Gastrocnemius medialis (tissue), 4 donors: ENCODE measurements around the gene SAMMSON. TPM values are rescaled to one million over a fixed set of nuclear protein-coding genes. Genes with fewer than 3 reads are reported as not detected.

Experiments used
- ATAC-seq, 2 donors: fragments of 150-250 bp; one replicate each; pipeline ENCODE4 v1.9.1; 2016
- DNase-seq, 2 donors: peaks; one replicate each; pipeline ENCODE4 v3.0.0-alpha.2; 2019
- H3K27ac ChIP-seq, 4 donors: fragments of 200-600 bp; sonication (generic); 1 replicate in 1 of 4; 2 replicates in 3 of 4; pipeline ENCODE4 v1.5.1; 2016 to 2018; ENCODE audit warnings: mild to moderate bottlenecking in 2 of 4, moderate library complexity in 1 of 4
- H3K27me3 ChIP-seq, 3 donors: fragments of 200-600 bp; sonication (generic) in 2 of 3; 1 replicate in 1 of 3; 2 replicates in 2 of 3; pipeline versions ENCODE4 v1.5.1 to v1.6.0; 2016 to 2019; ENCODE audit warnings: mild to moderate bottlenecking in 1 of 3, moderate library complexity in 1 of 3
- H3K36me3 ChIP-seq, 2 donors: fragments of 200-600 bp; sonication (generic) in 1 of 2; one replicate each; pipeline ENCODE4 v1.5.1; 2017 to 2018
- H3K4me1 ChIP-seq, 2 donors: fragments of 200-600 bp; sonication (generic) in 1 of 2; one replicate each; pipeline ENCODE4 v1.5.1; 2016 to 2017; ENCODE audit warnings: mild to moderate bottlenecking in 2 of 2
- H3K4me3 ChIP-seq, 4 donors: fragments of 200-600 bp; sonication (generic) in 3 of 4; 1 replicate in 1 of 4; 2 replicates in 3 of 4; pipeline ENCODE4 v1.5.1; 2016 to 2019; ENCODE audit warnings: mild to moderate bottlenecking in 2 of 4
- H3K9me3 ChIP-seq, 3 donors: fragments of 200-600 bp; sonication (generic) in 2 of 3; 1 replicate in 1 of 3; 2 replicates in 2 of 3; pipeline ENCODE4 v1.5.1; 2016 to 2019
- POLR2A ChIP-seq, 2 donors: fragments of 450-650 bp; IDR thresholded peaks; one replicate each; pipeline ENCODE4 v1.6.1; 2017; ENCODE audit warnings: antibody characterized with exemption in 2 of 2, mild to moderate bottlenecking in 2 of 2, moderate library complexity in 2 of 2
- in situ Hi-C, 4 donors: fragments of 200-750 bp; cut with MboI; loops; one replicate each; pipeline versions ENCODE4 v1.15.0 to v1.8.0; 2017; ENCODE audit warnings: low sequenced_read_pairs in 4 of 4
- intact Hi-C: fragments of 100-400 bp; cut with DNase I; formaldehyde crosslinking; loops from one replicate; pipeline ENCODE4 v1.15.1; 2023; ENCODE audit warnings: low total_unique reads
- total RNA-seq, 4 donors: library from RNA; depleted of rRNA; stranded (reverse); fragments of >200 nt; gene quantifications; one replicate each; pipeline versions ENCODE4 v1.1.0 to v1.2.3, GENCODE V29; 2016
- TF ChIP-seq, protein P1 (sequence below), 5 experiments: fragments of 450-650 bp in 3 of 5; fragments of 200-600 bp in 2 of 5; sonication (generic) in 2 of 5; IDR thresholded peaks in 4 of 5; conservative IDR thresholded peaks in 1 of 5; 1 replicate in 4 of 5; 2 replicates in 1 of 5; pipeline ENCODE4 v1.5.1; 2016 to 2019; ENCODE audit warnings: antibody characterized with exemption in 5 of 5, mild to moderate bottlenecking in 3 of 5, moderate library complexity in 3 of 5

SAMMSON gene
- total RNA-seq, 4 donors from 2014 or later, result not detected

DNA sequence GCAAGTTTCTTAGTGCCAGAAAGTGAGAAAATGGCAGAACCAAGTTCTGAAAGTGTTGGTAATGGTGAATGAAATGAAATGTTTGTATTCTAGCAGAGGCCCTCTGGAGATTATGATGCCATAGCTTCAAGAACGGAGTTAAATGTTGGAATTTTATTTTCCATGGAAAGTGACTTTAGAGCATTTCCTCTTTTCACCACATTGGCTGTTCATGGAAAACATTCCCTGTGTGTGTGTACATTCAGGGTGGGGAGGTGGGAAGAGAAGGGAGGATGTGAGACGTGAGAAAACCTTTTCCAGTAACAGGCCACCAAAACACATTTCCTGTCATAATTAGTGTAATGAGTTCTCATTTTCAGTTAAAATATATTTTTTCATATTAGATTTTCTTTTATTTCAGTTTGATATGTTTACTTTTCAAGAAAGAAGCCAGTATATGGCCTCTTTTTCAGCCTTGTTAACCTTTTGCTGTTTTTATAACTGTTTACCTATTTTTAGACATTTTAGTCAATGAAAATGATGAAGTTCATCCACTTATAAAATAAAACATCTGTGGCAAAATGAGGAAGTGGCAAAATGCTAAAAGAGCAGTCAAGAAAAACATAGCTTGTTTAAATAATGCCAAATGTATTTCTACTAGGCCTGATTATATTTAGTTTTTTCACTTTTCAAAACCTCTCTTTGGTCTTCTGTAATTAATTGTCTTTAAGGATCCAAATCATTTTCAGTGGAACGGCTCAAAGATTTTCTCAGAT lies 21.6 kb downstream of the SAMMSON start:
- TF ChIP-seq, protein P1, sequence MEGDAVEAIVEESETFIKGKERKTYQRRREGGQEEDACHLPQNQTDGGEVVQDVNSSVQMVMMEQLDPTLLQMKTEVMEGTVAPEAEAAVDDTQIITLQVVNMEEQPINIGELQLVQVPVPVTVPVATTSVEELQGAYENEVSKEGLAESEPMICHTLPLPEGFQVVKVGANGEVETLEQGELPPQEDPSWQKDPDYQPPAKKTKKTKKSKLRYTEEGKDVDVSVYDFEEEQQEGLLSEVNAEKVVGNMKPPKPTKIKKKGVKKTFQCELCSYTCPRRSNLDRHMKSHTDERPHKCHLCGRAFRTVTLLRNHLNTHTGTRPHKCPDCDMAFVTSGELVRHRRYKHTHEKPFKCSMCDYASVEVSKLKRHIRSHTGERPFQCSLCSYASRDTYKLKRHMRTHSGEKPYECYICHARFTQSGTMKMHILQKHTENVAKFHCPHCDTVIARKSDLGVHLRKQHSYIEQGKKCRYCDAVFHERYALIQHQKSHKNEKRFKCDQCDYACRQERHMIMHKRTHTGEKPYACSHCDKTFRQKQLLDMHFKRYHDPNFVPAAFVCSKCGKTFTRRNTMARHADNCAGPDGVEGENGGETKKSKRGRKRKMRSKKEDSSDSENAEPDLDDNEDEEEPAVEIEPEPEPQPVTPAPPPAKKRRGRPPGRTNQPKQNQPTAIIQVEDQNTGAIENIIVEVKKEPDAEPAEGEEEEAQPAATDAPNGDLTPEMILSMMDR (IDR thresholded peaks at IDR 0.05 in 4 of 5, conservative IDR thresholded peaks at IDR 0.05 in 1 of 5), result no peak
- TF ChIP-seq POLR2A (IDR thresholded peaks at IDR 0.05), result no peak
- H3K27ac ChIP-seq, result no peak overlapping the region
- no peaks in the 10 kb centered on the region for H3K27me3 ChIP-seq
- H3K36me3 ChIP-seq, result no peaks in the 10 kb centered on the region
- H3K4me3 ChIP-seq, result no peak overlapping the region
- ATAC-seq (no peak), DNase-seq (no peak)
- in situ Hi-C loops, result no loop called here
- intact Hi-C loops, result no loop called here
- no peaks in the 10 kb centered on the region for H3K4me1 ChIP-seq
- no peaks in the 10 kb centered on the region for H3K9me3 ChIP-seq

DNA sequence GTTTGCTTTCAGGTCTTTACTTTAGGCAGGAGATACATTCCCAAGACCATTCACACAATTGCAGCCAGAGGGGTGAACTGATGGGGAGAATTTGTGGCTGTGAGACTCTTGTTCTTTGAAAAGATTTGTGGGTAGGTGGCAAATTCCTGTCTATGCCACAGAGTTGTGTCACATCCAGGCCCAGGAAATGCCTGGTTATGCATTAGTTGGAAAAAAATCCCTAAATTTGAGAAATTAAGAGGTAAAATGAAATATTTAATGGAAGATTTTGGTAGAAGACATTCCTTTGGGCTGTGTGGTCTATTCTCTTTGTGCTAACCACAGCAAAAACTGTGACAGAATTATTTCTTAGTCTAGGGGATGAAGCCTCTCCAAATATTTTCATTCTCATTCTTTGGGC lies 28.8 kb downstream of the SAMMSON start:
- no peak for TF ChIP-seq POLR2A (IDR thresholded peaks at IDR 0.05)
- TF ChIP-seq, protein P1 (IDR thresholded peaks at IDR 0.05 in 4 of 5, conservative IDR thresholded peaks at IDR 0.05 in 1 of 5), result no peak
- in situ Hi-C loops, result no loop called here
- no peaks in the 10 kb centered on the region for H3K36me3 ChIP-seq
- H3K27ac ChIP-seq, result no peak overlapping the region
- H3K27me3 ChIP-seq, result no peaks in the 10 kb centered on the region
- ATAC-seq (no peak), DNase-seq (no peak)
- intact Hi-C loops, result no loop called here
- H3K9me3 ChIP-seq, result no peaks in the 10 kb centered on the region
- H3K4me3 ChIP-seq, result no peak overlapping the region
- H3K4me1 ChIP-seq, result no peaks in the 10 kb centered on the region

DNA sequence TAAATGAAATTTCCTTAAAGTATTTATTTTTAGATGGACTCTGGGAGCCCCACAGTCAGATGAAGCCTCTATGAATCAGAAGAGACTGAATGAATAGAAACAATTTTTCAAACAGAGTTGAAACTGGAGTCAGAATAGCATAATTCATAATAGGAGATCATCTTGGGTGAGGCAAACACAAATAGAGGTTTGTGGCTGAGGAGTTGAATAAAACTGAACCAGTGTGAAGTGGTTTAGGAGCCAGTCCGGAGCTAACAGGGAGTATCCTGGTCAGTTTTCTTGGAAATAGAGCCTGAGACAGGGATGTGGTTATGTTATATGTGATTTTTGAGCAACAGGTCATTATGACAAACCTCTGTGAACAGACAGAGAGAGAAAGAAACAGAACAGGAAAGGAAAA lies 39.2 kb downstream of the SAMMSON start:
- TF ChIP-seq, protein P1 (IDR thresholded peaks at IDR 0.05 in 4 of 5, conservative IDR thresholded peaks at IDR 0.05 in 1 of 5), result no peak
- no peak for TF ChIP-seq POLR2A (IDR thresholded peaks at IDR 0.05)
- Histone ChIP-seq H3K36me3 (no peaks in the 10 kb centered on the region), H3K4me1 (no peaks in the 10 kb centered on the region), H3K4me3 (no peak overlapping the region), H3K27me3 (no peaks in the 10 kb centered on the region), H3K27ac (no peak overlapping the region), H3K9me3 (no peaks in the 10 kb centered on the region)
- in situ Hi-C loops, result no loop called here
- intact Hi-C loops, result no loop called here
- ATAC-seq (no peak), DNase-seq (no peak)

DNA sequence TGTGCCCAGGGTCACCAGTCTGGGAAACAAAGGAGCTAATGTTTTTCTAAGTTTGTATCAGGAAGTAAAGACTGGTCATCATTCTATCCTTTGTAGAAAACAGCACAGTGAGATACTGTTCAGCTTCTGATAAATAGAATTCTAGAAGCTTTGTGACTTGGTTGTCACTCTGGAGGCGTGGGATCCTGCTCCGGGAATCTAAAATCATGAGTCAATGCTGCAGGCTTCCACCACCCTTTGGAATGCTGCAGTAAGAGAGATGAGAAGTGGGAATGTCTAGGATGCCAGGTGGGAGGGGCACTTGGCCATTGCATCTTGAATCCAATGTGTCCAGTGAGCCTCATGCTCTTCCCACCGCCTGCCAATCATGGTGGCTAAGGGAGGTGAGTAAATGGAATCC lies 40.9 kb downstream of the SAMMSON start:
- H3K27ac ChIP-seq, result no peak overlapping the region
- no peak for DNase-seq
- no peaks in the 10 kb centered on the region for H3K9me3 ChIP-seq
- H3K27me3 ChIP-seq, result no peaks in the 10 kb centered on the region
- H3K36me3 ChIP-seq, result no peaks in the 10 kb centered on the region
- no peak overlapping the region for H3K4me3 ChIP-seq
- no peaks in the 10 kb centered on the region for H3K4me1 ChIP-seq
- no peak for ATAC-seq
- in situ Hi-C loops, result no loop called here
- intact Hi-C loops, result no loop called here
- TF ChIP-seq, protein P1 (IDR thresholded peaks at IDR 0.05 in 4 of 5, conservative IDR thresholded peaks at IDR 0.05 in 1 of 5), result no peak
- TF ChIP-seq POLR2A (IDR thresholded peaks at IDR 0.05), result no peak

DNA sequence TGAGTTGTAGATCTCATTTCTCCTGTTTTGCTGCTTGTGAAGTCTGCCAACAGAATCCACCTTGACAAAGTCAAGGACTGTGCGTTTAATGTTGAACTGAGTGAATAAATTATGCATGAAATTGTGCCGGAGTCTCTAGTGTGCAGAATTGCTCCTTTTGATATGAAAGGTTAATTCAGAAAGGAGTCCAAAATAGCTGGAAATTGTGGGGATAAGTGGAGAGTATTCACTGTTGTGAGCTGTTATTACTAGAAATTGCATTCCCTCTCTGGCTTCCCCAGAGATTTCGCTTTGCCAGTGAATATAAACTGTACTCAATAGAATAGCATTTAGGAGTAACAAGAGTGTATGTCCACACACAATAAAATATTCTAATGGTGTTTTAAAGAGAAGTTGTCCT lies 43.1 kb downstream of the SAMMSON start:
- no peaks in the 10 kb centered on the region for H3K27me3 ChIP-seq
- H3K27ac ChIP-seq, result no peak overlapping the region
- H3K4me1 ChIP-seq, result no peaks in the 10 kb centered on the region
- ATAC-seq (no peak), DNase-seq (no peak)
- no peak overlapping the region for H3K4me3 ChIP-seq
- no peaks in the 10 kb centered on the region for H3K9me3 ChIP-seq
- H3K36me3 ChIP-seq, result no peaks in the 10 kb centered on the region
- in situ Hi-C loops (no loop called here), intact Hi-C loops (no loop called here)
- TF ChIP-seq, protein P1 (IDR thresholded peaks at IDR 0.05 in 4 of 5, conservative IDR thresholded peaks at IDR 0.05 in 1 of 5), result no peak
- no peak for TF ChIP-seq POLR2A (IDR thresholded peaks at IDR 0.05)
